PC-9 (cell line): Measurements from ENCODE around the gene CENPX.

Experiments used
- EZH2 ChIP-seq: fragments of 200-600 bp; sonication (generic); IDR thresholded peaks from 2 replicates; pipeline ENCODE4 v1.8.0; 2017; ENCODE audit warnings: antibody characterized with exemption, low read depth
- TF ChIP-seq, protein P1 (sequence below): fragments of 200-600 bp; sonication (generic); conservative IDR thresholded peaks from 2 replicates; pipeline ENCODE4 v1.6.1; 2017; ENCODE audit warnings: mixed run types, antibody characterized with exemption, mild to moderate bottlenecking, moderate library complexity

GRCh38 chr17:81991684-81992305, 30.9 kb downstream of the CENPX start:
- TF ChIP-seq, protein P1, sequence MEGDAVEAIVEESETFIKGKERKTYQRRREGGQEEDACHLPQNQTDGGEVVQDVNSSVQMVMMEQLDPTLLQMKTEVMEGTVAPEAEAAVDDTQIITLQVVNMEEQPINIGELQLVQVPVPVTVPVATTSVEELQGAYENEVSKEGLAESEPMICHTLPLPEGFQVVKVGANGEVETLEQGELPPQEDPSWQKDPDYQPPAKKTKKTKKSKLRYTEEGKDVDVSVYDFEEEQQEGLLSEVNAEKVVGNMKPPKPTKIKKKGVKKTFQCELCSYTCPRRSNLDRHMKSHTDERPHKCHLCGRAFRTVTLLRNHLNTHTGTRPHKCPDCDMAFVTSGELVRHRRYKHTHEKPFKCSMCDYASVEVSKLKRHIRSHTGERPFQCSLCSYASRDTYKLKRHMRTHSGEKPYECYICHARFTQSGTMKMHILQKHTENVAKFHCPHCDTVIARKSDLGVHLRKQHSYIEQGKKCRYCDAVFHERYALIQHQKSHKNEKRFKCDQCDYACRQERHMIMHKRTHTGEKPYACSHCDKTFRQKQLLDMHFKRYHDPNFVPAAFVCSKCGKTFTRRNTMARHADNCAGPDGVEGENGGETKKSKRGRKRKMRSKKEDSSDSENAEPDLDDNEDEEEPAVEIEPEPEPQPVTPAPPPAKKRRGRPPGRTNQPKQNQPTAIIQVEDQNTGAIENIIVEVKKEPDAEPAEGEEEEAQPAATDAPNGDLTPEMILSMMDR: no peak
- no peak for TF ChIP-seq EZH2
